ENCODE results near the gene DOLPP1. TPM values are rescaled to one million over a fixed set of nuclear protein-coding genes. Genes with fewer than 3 reads are reported as not detected.

Gene DOLPP1
- total RNA-seq, 4 donors from 2014 or later: 9.7 to 23.0 (median 19.3) TPM

DNA sequence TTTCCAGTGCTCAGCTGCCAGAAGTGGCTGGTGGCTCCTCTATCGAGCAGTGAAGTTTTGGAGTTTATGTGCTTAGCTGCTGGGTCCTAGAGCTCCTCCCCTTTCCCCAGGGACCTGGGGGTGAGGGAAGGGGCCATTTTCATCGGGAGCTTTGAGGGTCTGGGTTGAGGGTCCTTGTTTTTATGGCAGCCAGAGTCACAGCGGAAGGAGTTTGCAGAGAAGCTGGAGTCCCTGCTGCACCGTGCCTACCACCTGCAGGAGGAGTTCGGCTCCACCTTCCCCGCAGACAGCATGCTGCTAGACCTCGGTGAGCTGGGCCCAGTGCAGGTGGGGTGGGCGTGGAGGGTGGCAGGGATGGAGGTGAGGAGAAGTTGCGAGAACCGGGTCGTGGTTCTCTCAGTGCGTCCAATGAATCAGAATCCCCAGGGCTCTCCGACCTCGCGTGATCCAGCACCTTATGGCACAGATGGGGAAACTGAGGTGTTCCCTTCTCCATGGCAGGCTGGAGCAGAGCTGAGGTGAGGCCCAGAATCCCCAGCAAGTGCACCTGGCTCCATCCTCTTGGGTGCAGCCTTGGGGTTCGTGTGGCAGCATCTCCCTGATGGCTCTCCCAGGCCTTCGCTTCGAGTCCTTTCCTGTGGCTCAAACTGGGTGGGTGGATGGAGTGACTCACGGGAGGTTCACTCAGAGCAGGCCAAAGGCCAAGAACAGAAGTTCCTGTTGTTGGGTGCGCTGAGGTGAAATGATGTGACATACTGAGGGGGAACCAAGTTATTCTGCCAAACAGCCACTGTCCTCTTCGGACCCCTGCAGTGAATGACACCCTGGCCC, 21.7 kb upstream of the DOLPP1 start:
- Histone ChIP-seq H3K4me3 (no peak overlapping the region), H3K36me3 (peaks cover 16 to 98% (median 31%) of the 10 kb centered on the region in 3 donors), H3K4me1 (no peaks in the 10 kb centered on the region), H3K27ac (no peak overlapping the region), H3K9me3 (no peaks in the 10 kb centered on the region), H3K27me3 (no peaks in the 10 kb centered on the region)
- 92 to 98% methylated on average over 8 to 9 of the region's 21 CpGs for WGBS, 2 donors
- DNase-seq: no peak
- intact Hi-C loops (cut with DNase I): no loop called here
- no peak for TF ChIP-seq POLR2A (IDR thresholded peaks at IDR 0.05)
- TF ChIP-seq, protein P1, sequence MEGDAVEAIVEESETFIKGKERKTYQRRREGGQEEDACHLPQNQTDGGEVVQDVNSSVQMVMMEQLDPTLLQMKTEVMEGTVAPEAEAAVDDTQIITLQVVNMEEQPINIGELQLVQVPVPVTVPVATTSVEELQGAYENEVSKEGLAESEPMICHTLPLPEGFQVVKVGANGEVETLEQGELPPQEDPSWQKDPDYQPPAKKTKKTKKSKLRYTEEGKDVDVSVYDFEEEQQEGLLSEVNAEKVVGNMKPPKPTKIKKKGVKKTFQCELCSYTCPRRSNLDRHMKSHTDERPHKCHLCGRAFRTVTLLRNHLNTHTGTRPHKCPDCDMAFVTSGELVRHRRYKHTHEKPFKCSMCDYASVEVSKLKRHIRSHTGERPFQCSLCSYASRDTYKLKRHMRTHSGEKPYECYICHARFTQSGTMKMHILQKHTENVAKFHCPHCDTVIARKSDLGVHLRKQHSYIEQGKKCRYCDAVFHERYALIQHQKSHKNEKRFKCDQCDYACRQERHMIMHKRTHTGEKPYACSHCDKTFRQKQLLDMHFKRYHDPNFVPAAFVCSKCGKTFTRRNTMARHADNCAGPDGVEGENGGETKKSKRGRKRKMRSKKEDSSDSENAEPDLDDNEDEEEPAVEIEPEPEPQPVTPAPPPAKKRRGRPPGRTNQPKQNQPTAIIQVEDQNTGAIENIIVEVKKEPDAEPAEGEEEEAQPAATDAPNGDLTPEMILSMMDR (IDR thresholded peaks at IDR 0.05): no peak

DNA sequence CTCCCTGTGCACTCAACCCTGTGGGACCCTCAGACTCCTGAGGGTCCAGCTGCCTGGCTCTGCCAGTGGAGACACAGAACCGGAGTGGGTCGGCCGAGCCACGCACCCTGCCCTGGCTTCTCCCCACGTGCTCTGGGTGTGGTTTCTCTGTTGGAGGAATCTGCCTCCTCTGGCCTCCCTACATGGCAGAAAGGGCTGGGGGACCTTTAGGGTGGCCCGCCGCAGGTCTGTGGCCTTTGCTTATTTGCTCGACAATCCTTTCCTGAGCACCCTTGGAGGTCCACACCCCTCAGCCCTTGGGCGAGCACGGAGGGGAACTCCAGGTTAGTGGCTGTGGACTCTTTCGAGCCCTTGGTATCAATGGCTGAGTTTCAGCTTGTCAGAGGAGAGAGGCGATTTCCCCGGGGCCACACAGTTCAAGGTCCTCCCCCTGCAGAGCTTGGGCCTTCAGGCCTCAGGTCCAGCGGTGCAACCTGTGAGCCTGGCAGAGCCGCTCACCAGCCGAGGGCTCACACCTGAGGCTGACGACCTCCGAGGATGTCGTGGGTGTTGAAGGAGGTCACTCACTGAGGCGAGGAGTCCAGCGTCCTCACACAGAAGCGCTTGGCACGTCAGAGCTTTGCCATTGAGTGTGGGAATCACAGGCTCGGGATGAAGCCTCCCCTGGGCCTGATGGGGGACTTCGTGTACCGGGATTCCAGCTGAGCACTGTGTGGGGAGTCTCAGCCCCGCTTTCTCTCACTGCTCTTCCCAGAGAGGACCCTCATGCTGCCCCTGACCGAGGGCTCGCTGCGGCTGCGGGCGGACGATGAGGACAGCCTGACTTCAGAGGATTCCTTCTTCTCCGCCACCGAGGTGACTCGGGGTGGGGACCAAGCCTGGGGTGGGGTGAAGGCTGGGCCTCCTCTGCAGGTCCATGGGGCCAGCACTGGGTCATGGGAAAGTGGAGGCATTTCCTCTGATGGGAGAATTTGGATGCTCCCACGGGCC, 20.8 kb upstream of the DOLPP1 start:
- 38 to 83% methylated on average over 1 to 4 of the region's 37 CpGs for WGBS, 2 donors
- Histone ChIP-seq H3K27ac (no peak overlapping the region), H3K4me1 (no peaks in the 10 kb centered on the region), H3K27me3 (no peaks in the 10 kb centered on the region), H3K36me3 (peaks cover 16 to 98% (median 34%) of the 10 kb centered on the region in 3 donors), H3K4me3 (no peak overlapping the region), H3K9me3 (no peaks in the 10 kb centered on the region)
- no peak for TF ChIP-seq POLR2A (IDR thresholded peaks at IDR 0.05)
- TF ChIP-seq, protein P1 (IDR thresholded peaks at IDR 0.05): no peak
- DNase-seq: no peak
- intact Hi-C loops (cut with DNase I): no loop called here

- H3K9me3 ChIP-seq: no peaks in the 10 kb centered on the region
- TF ChIP-seq POLR2A (IDR thresholded peaks at IDR 0.05): no peak
- TF ChIP-seq, protein P1 (IDR thresholded peaks at IDR 0.05): no peak
- no peak overlapping the region for H3K27ac ChIP-seq
- intact Hi-C loops (cut with DNase I): no loop called here
- no peak for DNase-seq
- H3K4me3 ChIP-seq: no peak overlapping the region
- no peaks in the 10 kb centered on the region for H3K27me3 ChIP-seq
- WGBS, 2 donors: 87% methylated on average over 8 of the region's 12 CpGs; no CpG with 5 or more reads in 1 of the 2 donors
- peaks cover 25 to 98% (median 42%) of the 10 kb centered on the region in 3 donors for H3K36me3 ChIP-seq
- no peaks in the 10 kb centered on the region for H3K4me1 ChIP-seq
These were observed 19.9 kb upstream of the DOLPP1 start for GRCh38 chr9:129060991-129061390.

DNA sequence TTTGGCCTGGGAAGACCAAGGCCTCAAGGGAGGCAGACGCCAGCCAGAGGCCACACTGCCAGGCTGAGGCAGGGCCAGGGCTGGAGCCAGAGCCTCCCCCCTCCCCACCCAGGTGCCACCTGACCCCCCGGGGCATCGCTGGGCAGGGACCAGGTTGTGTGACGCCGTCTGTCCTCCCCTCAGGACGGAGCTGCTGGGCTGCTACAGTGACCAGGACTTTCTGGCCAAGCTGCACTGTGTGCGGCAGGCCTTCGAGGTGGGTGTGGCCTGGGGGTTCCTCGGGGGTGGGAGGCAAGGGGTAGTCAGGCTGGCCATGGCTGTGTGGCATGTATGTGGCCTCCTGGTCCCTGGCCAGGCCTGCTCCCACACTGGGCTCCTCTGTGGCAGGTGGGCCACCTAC, 17.9 kb upstream of the DOLPP1 start:
- Histone ChIP-seq H3K36me3 (peaks cover 33 to 98% (median 48%) of the 10 kb centered on the region in 3 donors), H3K27ac (no peak overlapping the region), H3K4me3 (no peak overlapping the region), H3K27me3 (no peaks in the 10 kb centered on the region), H3K9me3 (no peaks in the 10 kb centered on the region), H3K4me1 (no peaks in the 10 kb centered on the region)
- intact Hi-C loops (cut with DNase I): no loop called here
- TF ChIP-seq, protein P1 (IDR thresholded peaks at IDR 0.05): no peak
- no peak for TF ChIP-seq POLR2A (IDR thresholded peaks at IDR 0.05)
- no CpG with 5 or more reads among the region's 9 CpGs for WGBS, 2 donors
- DNase-seq: no peak

Data from esophagus squamous epithelium (tissue), 5 donors.